K562 (cell line): ENCODE data around the gene TRIM10. TPM values are rescaled to one million over a fixed set of nuclear protein-coding genes. Genes with fewer than 3 reads are reported as not detected.
A peak's percentile ranks its signal among the peaks of the same experiment; 100 is the strongest.

Experiments
- BMI1 ChIP-seq: fragments of 150-350 bp; IDR thresholded peaks from 2 replicates; pipeline ENCODE4 v1.6.1; 2014; ENCODE audit warnings: low read length
- COPS2 ChIP-seq: fragments of 450-650 bp; conservative IDR thresholded peaks from 2 replicates; pipeline ENCODE4 v1.6.1; 2016; ENCODE audit warnings: mild to moderate bottlenecking, moderate library complexity
- CSDE1 ChIP-seq, 2 experiments: fragments of 450-650 bp; IDR thresholded peaks; 2 replicates each; pipeline ENCODE4 v1.6.1; 2016; ENCODE audit warnings: mild to moderate bottlenecking in 1 of 2
- ELF1 ChIP-seq: fragments of 200-800 bp; sonication (Bioruptor generic); IDR thresholded peaks from 2 replicates; pipeline ENCODE4 v1.6.1; 2016; ENCODE audit warnings: missing genetic modification characterization, missing compliant biosample characterization
- ETV1 ChIP-seq: fragments of 450-650 bp; conservative IDR thresholded peaks from 2 replicates; pipeline ENCODE4 v1.6.1; 2016; ENCODE audit warnings: missing genetic modification characterization, control low read depth, low read depth, missing compliant biosample characterization
- ETV6 ChIP-seq, 3 experiments: fragments of 150-350 bp in 1 of 3; sonication (generic) in 1 of 3; formaldehyde crosslinking in 1 of 3; IDR thresholded peaks; 2 replicates each; pipeline versions ENCODE4 v1.6.1 to v1.8.0; 2014 to 2022; ENCODE audit warnings: borderline replicate concordance in 2 of 3, low read depth in 2 of 3, antibody characterized with exemption in 1 of 3, low read length in 1 of 3, mild to moderate bottlenecking in 1 of 3, missing genetic modification reagents in 1 of 3
- GABPA ChIP-seq: fragments of 200-800 bp; sonication (Bioruptor generic); conservative IDR thresholded peaks from 2 replicates; pipeline ENCODE4 v1.6.1; 2016; ENCODE audit warnings: low read depth, missing genetic modification characterization, missing compliant biosample characterization
- GABPB2 ChIP-seq: fragments of 250-450 bp; sonication (Bioruptor Pico); conservative IDR thresholded peaks from 2 replicates; pipeline ENCODE4 v1.5.1; 2021; ENCODE audit warnings: mild to moderate bottlenecking
- HCFC1 ChIP-seq: IDR thresholded peaks from 2 replicates; pipeline ENCODE4 v1.6.1; 2012; ENCODE audit warnings: low read depth, low read length, improper control_type of control experiment
- NCOA1 ChIP-seq: fragments of 450-650 bp; IDR thresholded peaks from 2 replicates; pipeline ENCODE4 v1.6.1; 2016; ENCODE audit warnings: low read depth
- SPI1 ChIP-seq: IDR thresholded peaks from 2 replicates; pipeline ENCODE4 v1.6.1; 2011; ENCODE audit warnings: low read depth, low read length, control low read depth, borderline replicate concordance
- TEAD4 ChIP-seq, 2 experiments: sonication (generic) in 1 of 2; formaldehyde crosslinking in 1 of 2; IDR thresholded peaks; 2 replicates each; pipeline versions ENCODE4 v1.6.1 to v1.8.0; 2012 to 2022; ENCODE audit warnings: borderline replicate concordance in 1 of 2, inconsistent platforms in 1 of 2, low read length in 1 of 2, mild to moderate bottlenecking in 1 of 2, missing genetic modification reagents in 1 of 2
- TRIM24 ChIP-seq, 2 experiments: fragments of 450-650 bp; IDR thresholded peaks; 2 replicates each; pipeline ENCODE4 v1.6.1; 2016
- ZEB2 ChIP-seq: fragments of 450-650 bp; IDR thresholded peaks from 2 replicates; pipeline ENCODE4 v1.6.1; 2016
- ZNF324 ChIP-seq: fragments of 250-450 bp; sonication (Bioruptor Pico); IDR thresholded peaks from 2 replicates; pipeline ENCODE4 v1.4.0; 2020; ENCODE audit warnings: mild to moderate bottlenecking
- ZNF589 ChIP-seq: fragments of 200-800 bp; sonication (Bioruptor generic); IDR thresholded peaks from 2 replicates; pipeline ENCODE4 v1.6.1; 2016; ENCODE audit warnings: low read depth, missing genetic modification characterization, missing compliant biosample characterization
- ZNF699 ChIP-seq: fragments of 250-450 bp; sonication (Bioruptor Pico); IDR thresholded peaks from 2 replicates; pipeline ENCODE4 v1.8.0; 2021; ENCODE audit warnings: mild to moderate bottlenecking, moderate library complexity; ENCODE audit not compliant: insufficient replicate concordance
- ZNF76 ChIP-seq: fragments of 250-450 bp; sonication (Bioruptor Pico); IDR thresholded peaks from 2 replicates; pipeline ENCODE4 v1.4.0; 2020; ENCODE audit warnings: mild to moderate bottlenecking, moderate library complexity, borderline replicate concordance
- polyA plus RNA-seq, 8 experiments: library from polyadenylated mRNA; depleted of rRNA in 4 of 8; stranded (reverse) in 5 of 8; unstranded in 3 of 8; fragments of >200 nt; fragmentation: Nextera tagmentation in 2 of 8; fragmentation: Illumina TruSeq in 1 of 8; extraction: Ambion mirVana in 2 of 8; extraction: Trizol in 1 of 8; gene quantifications; 2 replicates each; pipeline versions ENCODE4 v1.2.1 to v1.2.3, GENCODE V29; 2011 to 2014; ENCODE audit warnings: inconsistent platforms in 1 of 8, missing spikeins in 1 of 8
- total RNA-seq, 7 experiments: library from RNA; depleted of rRNA in 6 of 7; stranded (reverse); fragments of >200 nt in 6 of 7; fragmentation: Illumina TruSeq in 2 of 7; extraction: Trizol in 2 of 7; gene quantifications; 2 replicates each; pipeline versions ENCODE4 v1.2.1 to v1.2.3, GENCODE V29; 2011 to 2021; ENCODE audit warnings: low replicate concordance in 1 of 7
- TF ChIP-seq, protein P1 (sequence below): sonication (generic); IDR thresholded peaks from 2 replicates; pipeline ENCODE4 v1.6.1; 2016
- TF ChIP-seq, protein P2 (sequence below), 3 experiments: fragments of 200-800 bp in 1 of 3; fragments of 250-450 bp in 1 of 3; fragments of 450-650 bp in 1 of 3; sonication (Bioruptor Pico) in 1 of 3; sonication (Bioruptor generic) in 1 of 3; formaldehyde crosslinking in 1 of 3; IDR thresholded peaks; 2 replicates each; pipeline versions ENCODE4 v1.6.1 to v1.8.0; 2016 to 2022; ENCODE audit warnings: mild to moderate bottlenecking in 2 of 3, missing genetic modification characterization in 2 of 3, missing compliant biosample characterization in 1 of 3, moderate library complexity in 1 of 3
- TF ChIP-seq, protein P3 (sequence below): fragments of 450-650 bp; IDR thresholded peaks from 2 replicates; pipeline ENCODE4 v1.6.1; 2014; ENCODE audit warnings: low read depth, mild to moderate bottlenecking, moderate library complexity, borderline replicate concordance

Gene TRIM10
- total and polyA plus RNA-seq, 9 of the 15 experiments (the other 6 are each of a cell fraction or from before 2014, with no cell fraction given), result 0.15 to 0.90 (median 0.36) TPM

DNA sequence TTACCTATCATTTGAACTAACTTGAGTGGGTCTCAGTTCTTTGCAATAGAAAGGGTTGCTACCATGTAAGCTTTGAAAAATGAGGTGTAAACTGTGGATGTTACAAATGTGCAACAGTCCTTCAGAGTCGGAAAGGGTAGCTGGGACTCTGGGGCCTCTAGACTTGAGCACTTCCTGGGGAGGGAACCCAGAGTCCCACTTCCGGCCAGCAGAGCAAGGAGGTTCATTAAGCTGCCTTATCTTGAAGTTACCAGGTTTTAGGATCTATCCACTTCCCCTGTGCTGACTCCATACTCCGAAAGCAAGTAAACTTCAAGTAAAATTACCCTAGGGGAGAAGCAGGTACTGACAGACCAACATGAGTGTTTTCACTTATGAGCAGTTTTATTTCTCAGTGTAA, 9.4 kb downstream of the TRIM10 start (continued):
- peak; percentile 24; the same call in 1 of the 2 replicates for TF ChIP-seq ELF1 (tag)
- no peak for TF ChIP-seq BMI1
- peak; percentile 77; the same call in 1 of the 2 replicates for TF ChIP-seq ZNF589 (CRISPR knock-in tag)
- 0 out of 2 replicates have a peak, but pooled peaks have one; percentile 25 for TF ChIP-seq NCOA1
- TF ChIP-seq ETV6 (IDR thresholded peaks at IDR 0.05; ENCODE audit: borderline replicate concordance in 1 of 2, low read depth in 2 of 2, low read length in 1 of 2), result peak in 1 of 2 experiments; percentile 42; a peak in 1 of 4 replicates
- no peak for TF ChIP-seq ETV6 (CRISPR knock-in tag; IDR thresholded peaks at IDR 0.05; ENCODE audit: borderline replicate concordance)
- TF ChIP-seq HCFC1, result 0 out of 2 replicates have a peak, but pooled peaks have one; percentile 16
- TF ChIP-seq GABPA, result peak; percentile 95
- TF ChIP-seq ETV1 (tag), result peak; percentile 89
- TF ChIP-seq, protein P1, sequence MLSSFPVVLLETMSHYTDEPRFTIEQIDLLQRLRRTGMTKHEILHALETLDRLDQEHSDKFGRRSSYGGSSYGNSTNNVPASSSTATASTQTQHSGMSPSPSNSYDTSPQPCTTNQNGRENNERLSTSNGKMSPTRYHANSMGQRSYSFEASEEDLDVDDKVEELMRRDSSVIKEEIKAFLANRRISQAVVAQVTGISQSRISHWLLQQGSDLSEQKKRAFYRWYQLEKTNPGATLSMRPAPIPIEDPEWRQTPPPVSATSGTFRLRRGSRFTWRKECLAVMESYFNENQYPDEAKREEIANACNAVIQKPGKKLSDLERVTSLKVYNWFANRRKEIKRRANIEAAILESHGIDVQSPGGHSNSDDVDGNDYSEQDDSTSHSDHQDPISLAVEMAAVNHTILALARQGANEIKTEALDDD, result 0 out of 2 replicates have a peak, but pooled peaks have one; percentile 40
- peak in 1 of 2 experiments; percentile 56; a peak in 1 of 4 replicates for TF ChIP-seq TRIM24 (IDR thresholded peaks at IDR 0.05)
- TF ChIP-seq ZEB2, result no peak
- peak; percentile 82 for TF ChIP-seq SPI1
- no peak for TF ChIP-seq CSDE1 (IDR thresholded peaks at IDR 0.05)
- TF ChIP-seq, protein P2, sequence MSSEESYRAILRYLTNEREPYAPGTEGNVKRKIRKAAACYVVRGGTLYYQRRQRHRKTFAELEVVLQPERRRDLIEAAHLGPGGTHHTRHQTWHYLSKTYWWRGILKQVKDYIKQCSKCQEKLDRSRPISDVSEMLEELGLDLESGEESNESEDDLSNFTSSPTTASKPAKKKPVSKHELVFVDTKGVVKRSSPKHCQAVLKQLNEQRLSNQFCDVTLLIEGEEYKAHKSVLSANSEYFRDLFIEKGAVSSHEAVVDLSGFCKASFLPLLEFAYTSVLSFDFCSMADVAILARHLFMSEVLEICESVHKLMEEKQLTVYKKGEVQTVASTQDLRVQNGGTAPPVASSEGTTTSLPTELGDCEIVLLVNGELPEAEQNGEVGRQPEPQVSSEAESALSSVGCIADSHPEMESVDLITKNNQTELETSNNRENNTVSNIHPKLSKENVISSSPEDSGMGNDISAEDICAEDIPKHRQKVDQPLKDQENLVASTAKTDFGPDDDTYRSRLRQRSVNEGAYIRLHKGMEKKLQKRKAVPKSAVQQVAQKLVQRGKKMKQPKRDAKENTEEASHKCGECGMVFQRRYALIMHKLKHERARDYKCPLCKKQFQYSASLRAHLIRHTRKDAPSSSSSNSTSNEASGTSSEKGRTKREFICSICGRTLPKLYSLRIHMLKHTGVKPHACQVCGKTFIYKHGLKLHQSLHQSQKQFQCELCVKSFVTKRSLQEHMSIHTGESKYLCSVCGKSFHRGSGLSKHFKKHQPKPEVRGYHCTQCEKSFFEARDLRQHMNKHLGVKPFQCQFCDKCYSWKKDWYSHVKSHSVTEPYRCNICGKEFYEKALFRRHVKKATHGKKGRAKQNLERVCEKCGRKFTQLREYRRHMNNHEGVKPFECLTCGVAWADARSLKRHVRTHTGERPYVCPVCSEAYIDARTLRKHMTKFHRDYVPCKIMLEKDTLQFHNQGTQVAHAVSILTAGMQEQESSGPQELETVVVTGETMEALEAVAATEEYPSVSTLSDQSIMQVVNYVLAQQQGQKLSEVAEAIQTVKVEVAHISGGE (CRISPR knock-in tag; IDR thresholded peaks at IDR 0.05), result peak in 2 of 3 experiments; percentile 88 to 97; a peak in 4 of 6 replicates
- no peak for TF ChIP-seq GABPB2 (CRISPR knock-in tag)
- TF ChIP-seq ZNF324 (CRISPR knock-in tag), result no peak
- no peak for TF ChIP-seq ZNF76 (CRISPR knock-in tag)
- TF ChIP-seq, protein P3, sequence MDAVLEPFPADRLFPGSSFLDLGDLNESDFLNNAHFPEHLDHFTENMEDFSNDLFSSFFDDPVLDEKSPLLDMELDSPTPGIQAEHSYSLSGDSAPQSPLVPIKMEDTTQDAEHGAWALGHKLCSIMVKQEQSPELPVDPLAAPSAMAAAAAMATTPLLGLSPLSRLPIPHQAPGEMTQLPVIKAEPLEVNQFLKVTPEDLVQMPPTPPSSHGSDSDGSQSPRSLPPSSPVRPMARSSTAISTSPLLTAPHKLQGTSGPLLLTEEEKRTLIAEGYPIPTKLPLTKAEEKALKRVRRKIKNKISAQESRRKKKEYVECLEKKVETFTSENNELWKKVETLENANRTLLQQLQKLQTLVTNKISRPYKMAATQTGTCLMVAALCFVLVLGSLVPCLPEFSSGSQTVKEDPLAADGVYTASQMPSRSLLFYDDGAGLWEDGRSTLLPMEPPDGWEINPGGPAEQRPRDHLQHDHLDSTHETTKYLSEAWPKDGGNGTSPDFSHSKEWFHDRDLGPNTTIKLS, result peak; percentile 23; the same call in 1 of the 2 replicates
- peak; percentile 13; the same call in 1 of the 2 replicates for TF ChIP-seq TEAD4 (IDR thresholded peaks at IDR 0.05; ENCODE audit: low read length)
- no peak for TF ChIP-seq TEAD4 (CRISPR knock-in tag; IDR thresholded peaks at IDR 0.05; ENCODE audit: borderline replicate concordance)
- no peak for TF ChIP-seq COPS2
- TF ChIP-seq ZNF699 (CRISPR knock-in tag), result no peak
